ENCODE results near the gene PHTF2.

- TF ChIP-seq ZSCAN18 (tag by site-specific recombination; IDR thresholded peaks at IDR 0.05), result no peak
- TF ChIP-seq ZNF488 (tag by site-specific recombination; IDR thresholded peaks at IDR 0.05), result no peak
- no peak for TF ChIP-seq ZNF626 (tag by site-specific recombination; IDR thresholded peaks at IDR 0.05)
- TF ChIP-seq ZBTB11 (tag by site-specific recombination; conservative IDR thresholded peaks at IDR 0.05; ENCODE audit: low read depth), result no peak
- no peak for TF ChIP-seq ZNF747 (tag by site-specific recombination; IDR thresholded peaks at IDR 0.05)
- no peak for TF ChIP-seq CTCF (tag by site-specific recombination; IDR thresholded peaks at IDR 0.05)
- TF ChIP-seq KLF1 (tag by site-specific recombination; IDR thresholded peaks at IDR 0.05), result no peak
- no peak for TF ChIP-seq ZNF558 (tag by site-specific recombination; IDR thresholded peaks at IDR 0.05)
- TF ChIP-seq REST (tag by site-specific recombination; IDR thresholded peaks at IDR 0.05), result no peak
Observed at GRCh38 chr7:77808517-77808916, 9.9 kb downstream of the PHTF2 start.
